ENCODE data around the gene ATP1A2.

ATP1A2 gene

GRCh38 chr1:160130939-160131338 lies 15.4 kb downstream of the ATP1A2 start:
- TF ChIP-seq POLR2A (IDR thresholded peaks at IDR 0.05; ENCODE audit: extremely low read depth, insufficient read length) (no peak), MYC (IDR thresholded peaks at IDR 0.05; ENCODE audit: low read depth, low read length) (no peak), CTCF (IDR thresholded peaks at IDR 0.05; ENCODE audit: low read depth, low read length) (no peak), MAX (IDR thresholded peaks at IDR 0.05; ENCODE audit: low read depth, low read length) (no peak)
- DNase-seq (ENCODE audit: low read depth) = no peak
- H3K4me3 ChIP-seq (ENCODE audit: low read depth, low read length) = no peak overlapping the region

- no peak for TF ChIP-seq MYC (IDR thresholded peaks at IDR 0.05; ENCODE audit: low read depth, low read length)
- no peak for DNase-seq (ENCODE audit: low read depth)
- H3K4me3 ChIP-seq (ENCODE audit: low read depth, low read length) = no peak overlapping the region
These were observed 16.4 kb downstream of the ATP1A2 start for GRCh38 chr1:160131803-160132565.

- H3K4me3 ChIP-seq (ENCODE audit: low read depth, low read length) = no peak overlapping the region
- DNase-seq (ENCODE audit: low read depth) = peak; percentile 65
- TF ChIP-seq CTCF (IDR thresholded peaks at IDR 0.05; ENCODE audit: low read depth, low read length) (no peak), MAX (IDR thresholded peaks at IDR 0.05; ENCODE audit: low read depth, low read length) (no peak), POLR2A (IDR thresholded peaks at IDR 0.05; ENCODE audit: extremely low read depth, insufficient read length) (no peak), MYC (IDR thresholded peaks at IDR 0.05; ENCODE audit: low read depth, low read length) (no peak)
These were observed 18.6 kb downstream of the ATP1A2 start for GRCh38 chr1:160133990-160134770.

GRCh38 chr1:160134791-160135572 lies 19.4 kb downstream of the ATP1A2 start:
- no peak for TF ChIP-seq MYC (IDR thresholded peaks at IDR 0.05; ENCODE audit: low read depth, low read length)
- TF ChIP-seq CTCF (IDR thresholded peaks at IDR 0.05; ENCODE audit: low read depth, low read length) = no peak
- no peak for TF ChIP-seq MAX (IDR thresholded peaks at IDR 0.05; ENCODE audit: low read depth, low read length)
- TF ChIP-seq POLR2A (IDR thresholded peaks at IDR 0.05; ENCODE audit: extremely low read depth, insufficient read length) = no peak
- DNase-seq (ENCODE audit: low read depth) = peak; percentile 82
- H3K4me3 ChIP-seq (ENCODE audit: low read depth, low read length) = no peak overlapping the region

GRCh38 chr1:160136121-160136925 lies 20.8 kb downstream of the ATP1A2 start:
- TF ChIP-seq CTCF (IDR thresholded peaks at IDR 0.05; ENCODE audit: low read depth, low read length) (no peak), MYC (IDR thresholded peaks at IDR 0.05; ENCODE audit: low read depth, low read length) (no peak), MAX (IDR thresholded peaks at IDR 0.05; ENCODE audit: low read depth, low read length) (no peak), POLR2A (IDR thresholded peaks at IDR 0.05; ENCODE audit: extremely low read depth, insufficient read length) (no peak)
- DNase-seq (ENCODE audit: low read depth) = no peak
- H3K4me3 ChIP-seq (ENCODE audit: low read depth, low read length) = no peak overlapping the region

All from NB4 (cell line).